Heart left ventricle (tissue), 16 donors: ENCODE data around the gene PSEN1. TPM values are rescaled to one million over a fixed set of nuclear protein-coding genes. Genes with fewer than 3 reads are reported as not detected.
A peak's percentile ranks its signal among the peaks of the same experiment; 100 is the strongest.

Source experiments
- ATAC-seq, 4 donors: fragments of 200-7000 bp; cut with Tn5 transposase; one replicate each; pipeline ENCODE4 v1.9.1; 2020 to 2022; ENCODE audit warnings: moderate library complexity in 4 of 4, mild to moderate bottlenecking in 3 of 4, moderate number of reproducible peaks in 1 of 4
- DNase-seq, 5 donors: peaks; one replicate each; pipeline ENCODE4 v3.0.0-alpha.2; 2020
- H3K27ac ChIP-seq, 12 donors: fragments of 200-600 bp; sonication (generic) in 4 of 12; one replicate each; pipeline versions ENCODE4 v1.5.0 to v1.8.0; 2016 to 2022; ENCODE audit warnings: mild to moderate bottlenecking in 2 of 12
- H3K27me3 ChIP-seq, 9 donors: fragments of 200-600 bp; sonication (generic) in 2 of 9; one replicate each; pipeline versions ENCODE4 v1.5.1 to v1.8.0; 2016 to 2022; ENCODE audit warnings: mild to moderate bottlenecking in 3 of 9
- H3K36me3 ChIP-seq, 9 donors: fragments of 200-600 bp; sonication (generic) in 2 of 9; one replicate each; pipeline versions ENCODE4 v1.5.0 to v1.8.0; 2018 to 2022; ENCODE audit warnings: mild to moderate bottlenecking in 2 of 9
- H3K4me1 ChIP-seq, 12 donors: fragments of 200-600 bp; sonication (generic) in 4 of 12; one replicate each; pipeline versions ENCODE4 v1.5.0 to v1.8.0; 2016 to 2022; ENCODE audit warnings: mild to moderate bottlenecking in 3 of 12
- H3K4me3 ChIP-seq, 12 donors: fragments of 200-600 bp; sonication (generic) in 4 of 12; one replicate each; pipeline versions ENCODE4 v1.5.0 to v1.8.0; 2017 to 2022; ENCODE audit warnings: mild to moderate bottlenecking in 9 of 12, moderate library complexity in 4 of 12
- H3K9me3 ChIP-seq, 12 donors: fragments of 200-600 bp; sonication (generic) in 4 of 12; one replicate each; pipeline versions ENCODE4 v1.5.0 to v1.8.0; 2016 to 2022; ENCODE audit warnings: mild to moderate bottlenecking in 1 of 12
- POLR2A ChIP-seq, 2 donors: fragments of 450-650 bp; IDR thresholded peaks; one replicate each; pipeline ENCODE4 v1.6.1; 2017; ENCODE audit warnings: antibody characterized with exemption in 2 of 2, mild to moderate bottlenecking in 2 of 2, moderate library complexity in 2 of 2
- WGBS, 4 donors: extraction: QIAGEN DNeasy Blood & Tissue Kit in 2 of 4; methylation state at CpG; one replicate each; pipeline versions ENCODE4 v1.1.5 to v1.1.7; 2013 to 2018; 5-methylcytosine and 5-hydroxymethylcytosine counted together
- intact Hi-C, 10 donors: fragments of 100-400 bp; cut with DNase I; formaldehyde crosslinking; loops; one replicate each; pipeline versions ENCODE4 v1.11.1 to v1.14.2; 2022
- polyA plus RNA-seq, 2 donors: library from polyadenylated mRNA; stranded (reverse); fragments of 200-250 nt; gene quantifications; one replicate each; pipeline ENCODE4 v1.2.3, GENCODE V29; 2013
- total RNA-seq, 9 donors: library from RNA; depleted of rRNA in 2 of 9; stranded (reverse); fragments of >200 nt in 2 of 9; fragmentation: NEBNext Ultra II Directional in 3 of 9; extraction: Animal tissue kit (Norgen Biotek cat#: 25700) in 3 of 9; gene quantifications; one replicate each; pipeline versions ENCODE4 v1.1.0 to v1.2.4, GENCODE V29; 2016 to 2023
- TF ChIP-seq, protein P1 (sequence below), 12 donors: fragments of 200-600 bp; sonication (generic) in 4 of 12; IDR thresholded peaks; one replicate each; pipeline versions ENCODE4 v1.5.0 to v1.8.0; 2018 to 2022; ENCODE audit warnings: antibody characterized with exemption in 12 of 12, mild to moderate bottlenecking in 5 of 12
- donor health status: ischemic (EF 13 %, LVEDD 7.1; RV severe dilation, severe dysfunction).
- donor health status: healthy with polysubstance abuse.
- donor health status: DM: no; HTN: yes; CAD: no.
- donor health status: DM: no; HTN: no; CAD: no.
- donor health status: ischemic (EF 25% LVEDD 6.9; RV normal size, moderate dysfunction).
- donor health status: ischemic (EF 25% LVEDD 5.7; RV mildly dilated, moderate dysfunction).
- donor health status: healthy.
- donor health status: DM: yes; HTN: yes; CAD: no.
- donor health status: ischemic (EF 35%, LVEDD 5.7; RV mildly dilated, moderate dysfunction).
- donor health status: nonischemic (EF 11% LVEDD 7.7; RV severe dilation, severe dysfunction).
- donor health status: DM: yes; HTN: yes; CAD: no.
- donor health status: PGD.
- donor health status: ischemic (EF 29% LVEDD 5.4; RV normal size, mild dysfunction).
- donor health status: nonischemic (EF 23%, LVEDD 6.1; RV moderate dilation, normal function).

PSEN1 gene
- total and polyA plus RNA-seq, 11 donors: 11.6 to 44.1 (median 22.4) TPM

DNA sequence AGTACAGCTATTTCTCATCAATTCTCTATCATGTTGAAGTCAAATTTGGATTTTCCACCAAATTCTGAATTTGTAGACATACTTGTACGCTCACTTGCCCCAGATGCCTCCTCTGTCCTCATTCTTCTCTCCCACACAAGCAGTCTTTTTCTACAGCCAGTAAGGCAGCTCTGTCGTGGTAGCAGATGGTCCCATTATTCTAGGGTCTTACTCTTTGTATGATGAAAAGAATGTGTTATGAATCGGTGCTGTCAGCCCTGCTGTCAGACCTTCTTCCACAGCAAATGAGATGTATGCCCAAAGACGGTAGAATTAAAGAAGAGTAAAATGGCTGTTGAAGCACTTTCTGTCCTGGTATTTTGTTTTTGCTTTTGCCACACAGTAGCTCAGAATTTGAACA lies 83.8 kb downstream of the PSEN1 start:
- WGBS, 4 donors: 76 to 97% (median 89%) methylated on average over 4 of the region's 4 CpGs
- ATAC-seq: no peak
- no peak for TF ChIP-seq POLR2A (IDR thresholded peaks at IDR 0.05)
- TF ChIP-seq, protein P1, sequence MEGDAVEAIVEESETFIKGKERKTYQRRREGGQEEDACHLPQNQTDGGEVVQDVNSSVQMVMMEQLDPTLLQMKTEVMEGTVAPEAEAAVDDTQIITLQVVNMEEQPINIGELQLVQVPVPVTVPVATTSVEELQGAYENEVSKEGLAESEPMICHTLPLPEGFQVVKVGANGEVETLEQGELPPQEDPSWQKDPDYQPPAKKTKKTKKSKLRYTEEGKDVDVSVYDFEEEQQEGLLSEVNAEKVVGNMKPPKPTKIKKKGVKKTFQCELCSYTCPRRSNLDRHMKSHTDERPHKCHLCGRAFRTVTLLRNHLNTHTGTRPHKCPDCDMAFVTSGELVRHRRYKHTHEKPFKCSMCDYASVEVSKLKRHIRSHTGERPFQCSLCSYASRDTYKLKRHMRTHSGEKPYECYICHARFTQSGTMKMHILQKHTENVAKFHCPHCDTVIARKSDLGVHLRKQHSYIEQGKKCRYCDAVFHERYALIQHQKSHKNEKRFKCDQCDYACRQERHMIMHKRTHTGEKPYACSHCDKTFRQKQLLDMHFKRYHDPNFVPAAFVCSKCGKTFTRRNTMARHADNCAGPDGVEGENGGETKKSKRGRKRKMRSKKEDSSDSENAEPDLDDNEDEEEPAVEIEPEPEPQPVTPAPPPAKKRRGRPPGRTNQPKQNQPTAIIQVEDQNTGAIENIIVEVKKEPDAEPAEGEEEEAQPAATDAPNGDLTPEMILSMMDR (IDR thresholded peaks at IDR 0.05): no peak
- no peaks in the 10 kb centered on the region for H3K27me3 ChIP-seq
- H3K4me1 ChIP-seq: peaks cover 0 to 4% (median 0%) of the 10 kb centered on the region in 12 donors
- intact Hi-C loops: no loop called here
- H3K36me3 ChIP-seq: peaks cover 0 to 85% (median 59%) of the 10 kb centered on the region in 9 donors
- H3K4me3 ChIP-seq: no peak overlapping the region
- H3K9me3 ChIP-seq: no peaks in the 10 kb centered on the region
- DNase-seq: no peak
- no peak overlapping the region for H3K27ac ChIP-seq

GRCh38 chr14:73220634-73221033 lies 84.3 kb downstream of the PSEN1 start:
- WGBS, 4 donors: 94 to 99% (median 97%) methylated on average over 5 of the region's 5 CpGs
- no peak for ATAC-seq
- intact Hi-C loops: no loop called here

DNA sequence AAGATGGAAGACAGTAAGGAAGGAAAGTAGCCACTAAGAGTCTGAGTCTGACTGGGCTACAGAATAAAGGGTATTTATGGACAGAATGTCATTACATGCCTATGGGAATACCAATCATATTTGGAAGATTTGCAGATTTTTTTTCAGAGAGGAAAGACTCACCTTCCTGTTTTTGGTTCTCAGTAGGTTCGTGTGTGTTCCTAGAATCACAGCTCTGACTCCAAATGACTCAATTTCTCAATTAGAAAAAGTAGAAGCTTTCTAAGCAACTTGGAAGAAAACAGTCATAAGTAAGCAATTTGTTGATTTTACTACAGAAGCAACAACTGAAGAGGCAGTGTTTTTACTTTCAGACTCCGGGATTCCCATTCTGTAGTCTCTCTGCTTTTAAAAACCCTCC lies 85.6 kb downstream of the PSEN1 start:
- DNase-seq: no peak
- WGBS, 4 donors: 78 to 88% (median 80%) methylated on average over 2 of the region's 2 CpGs
- peaks cover 0 to 67% (median 57%) of the 10 kb centered on the region in 9 donors for H3K36me3 ChIP-seq

More at GRCh38 chr14:73220634-73221033, 84.3 kb downstream of the PSEN1 start:
- Histone ChIP-seq H3K27ac (no peak overlapping the region), H3K4me1 (peaks cover 0 to 4% (median 0%) of the 10 kb centered on the region in 12 donors), H3K9me3 (no peaks in the 10 kb centered on the region), H3K36me3 (peaks cover 0 to 80% (median 59%) of the 10 kb centered on the region in 9 donors), H3K4me3 (no peak overlapping the region), H3K27me3 (no peaks in the 10 kb centered on the region)
- no peak for DNase-seq
- TF ChIP-seq POLR2A (IDR thresholded peaks at IDR 0.05): no peak
- TF ChIP-seq, protein P1 (IDR thresholded peaks at IDR 0.05): no peak

DNA sequence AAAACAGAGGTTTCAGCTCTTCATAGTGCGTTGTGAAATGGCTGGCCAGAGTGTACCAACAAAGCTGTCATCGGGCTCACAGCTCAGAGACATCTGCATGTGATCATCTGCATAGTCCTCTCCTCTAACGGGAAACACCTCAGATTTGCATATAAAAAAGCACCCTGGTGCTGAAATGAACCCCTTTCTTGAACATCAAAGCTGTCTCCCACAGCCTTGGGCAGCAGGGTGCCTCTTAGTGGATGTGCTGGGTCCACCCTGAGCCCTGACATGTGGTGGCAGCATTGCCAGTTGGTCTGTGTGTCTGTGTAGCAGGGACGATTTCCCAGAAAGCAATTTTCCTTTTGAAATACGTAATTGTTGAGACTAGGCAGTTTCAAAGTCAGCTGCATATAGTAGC lies 86.7 kb downstream of the PSEN1 start:
- Histone ChIP-seq H3K36me3 (peaks cover 0 to 56% (median 46%) of the 10 kb centered on the region in 9 donors), H3K9me3 (no peaks in the 10 kb centered on the region), H3K4me3 (no peak overlapping the region), H3K4me1 (peaks cover 0 to 9% (median 3%) of the 10 kb centered on the region in 12 donors), H3K27me3 (no peaks in the 10 kb centered on the region), H3K27ac (peak overlapping the region in 1 of 12 donors; percentile 34)
- no peak for DNase-seq
- intact Hi-C loops: no loop called here
- ATAC-seq: peak in 2 of 4 donors; percentile 45 to 50
- TF ChIP-seq, protein P1 (IDR thresholded peaks at IDR 0.05): no peak
- no peak for TF ChIP-seq POLR2A (IDR thresholded peaks at IDR 0.05)
- 59 to 68% (median 64%) methylated on average over 5 of the region's 5 CpGs for WGBS, 4 donors

More for the DNA sequence above, 85.6 kb downstream of the PSEN1 start:
- no peaks in the 10 kb centered on the region for H3K9me3 ChIP-seq
- no peak for ATAC-seq
- no peak overlapping the region for H3K4me3 ChIP-seq
- intact Hi-C loops: no loop called here
- H3K27me3 ChIP-seq: no peaks in the 10 kb centered on the region
- peaks cover 0 to 4% (median 0%) of the 10 kb centered on the region in 12 donors for H3K4me1 ChIP-seq
- H3K27ac ChIP-seq: no peak overlapping the region
- TF ChIP-seq POLR2A (IDR thresholded peaks at IDR 0.05): no peak
- TF ChIP-seq, protein P1 (IDR thresholded peaks at IDR 0.05): no peak
